Stimulated activated CD4-positive, alpha-beta T cell treated with anti-CD3 and anti-CD28 coated beads, TNF-alpha, amount 100 ng/mL, for 24 hours (primary cell): Measurements from ENCODE around the gene LARGE1.

Experiments used
- DNase-seq, 3 experiments: peaks; one replicate each; pipeline ENCODE4 v3.0.0-alpha.2; 2020; ENCODE audit warnings: low read depth in 3 of 3

The LARGE1 gene

GRCh38 chr22:33658775-33659174, 261.5 kb downstream of the LARGE1 start:
- DNase-seq, result no peak

DNA sequence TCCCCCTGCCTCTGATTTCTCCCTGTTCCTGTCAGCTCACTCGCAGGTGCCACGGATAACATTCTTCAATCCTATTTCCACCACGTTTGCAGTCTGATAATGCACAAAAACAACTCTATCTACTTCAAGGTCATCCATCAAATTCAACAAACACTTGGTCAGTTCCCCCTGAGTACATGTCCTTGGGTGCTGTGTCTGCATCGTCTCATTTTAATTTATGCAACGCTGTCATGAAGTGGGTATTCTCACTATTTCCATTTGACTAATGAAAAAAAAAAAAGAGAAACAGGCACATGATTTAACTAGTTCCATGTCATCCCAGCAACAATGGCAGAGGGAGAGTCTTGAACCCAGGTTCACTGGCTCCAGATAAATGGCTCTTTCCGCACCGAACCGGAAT, 262.6 kb downstream of the LARGE1 start:
- DNase-seq, result no peak

- no peak for DNase-seq
Observed at GRCh38 chr22:33656808-33657628, 263.3 kb downstream of the LARGE1 start.

DNA sequence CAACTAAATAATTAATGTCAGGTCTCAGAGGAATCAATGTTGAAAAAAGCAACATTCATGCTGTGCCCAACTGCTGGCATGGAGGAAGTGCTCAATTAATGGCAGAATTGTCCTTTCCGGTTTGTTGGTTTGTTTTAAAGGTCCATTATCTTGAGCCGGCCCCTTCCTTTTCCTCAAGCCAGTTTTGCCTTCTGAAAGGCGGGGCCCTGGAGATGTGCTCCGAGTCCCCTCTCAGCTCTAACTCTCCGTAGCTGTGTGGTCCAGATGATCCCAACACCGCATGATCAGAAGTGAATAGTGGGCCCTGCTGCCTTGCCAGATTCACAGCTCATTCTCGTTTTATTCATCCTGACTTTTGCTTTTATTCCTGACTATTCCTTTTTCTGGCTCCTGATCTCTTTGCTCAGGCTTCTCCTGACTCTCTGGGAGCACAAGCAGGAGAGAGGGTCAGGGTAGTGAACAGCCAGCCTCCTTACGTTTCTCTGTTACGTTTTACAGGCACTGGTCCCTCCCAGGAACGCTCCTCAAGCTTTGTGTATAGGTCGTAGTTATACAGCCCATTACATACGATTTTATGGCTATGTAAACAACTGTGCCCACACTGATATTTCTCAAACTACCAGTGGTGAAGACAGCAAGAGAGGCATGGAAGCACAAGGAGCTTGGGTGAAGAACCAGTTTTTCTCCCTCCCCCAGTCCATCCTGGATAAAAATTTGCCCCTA, 265.9 kb downstream of the LARGE1 start:
- DNase-seq, result no peak

DNA sequence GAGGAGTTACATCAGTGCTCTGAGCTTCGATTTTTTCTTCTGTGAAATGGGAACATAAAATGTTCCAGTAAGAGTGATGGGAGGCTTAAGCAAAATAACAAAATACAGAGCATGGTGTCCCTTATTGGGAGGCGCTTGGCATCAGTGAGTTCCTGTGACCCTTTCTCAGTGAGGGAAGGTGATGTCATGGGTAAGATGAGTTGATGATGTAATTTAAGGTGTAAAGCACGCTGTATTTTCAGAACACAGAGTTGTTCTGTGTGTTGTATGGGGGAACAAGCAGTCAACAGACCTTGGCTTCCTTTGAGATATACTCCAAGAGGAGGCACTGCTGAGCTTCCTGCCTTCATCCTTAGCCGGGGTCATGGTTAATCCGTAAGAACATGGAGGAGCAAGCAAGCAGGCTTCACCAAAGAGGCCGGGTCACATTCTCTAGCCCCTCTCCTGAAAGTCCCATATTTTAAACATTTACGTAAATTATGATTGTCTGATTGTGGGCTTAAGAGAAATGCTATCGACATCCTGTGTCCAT, 266.7 kb downstream of the LARGE1 start:
- DNase-seq, result no peak

GRCh38 chr22:33652615-33653014, 267.7 kb downstream of the LARGE1 start:
- no peak for DNase-seq

GRCh38 chr22:33650244-33650643, 270.0 kb downstream of the LARGE1 start:
- no peak for DNase-seq

GRCh38 chr22:33648478-33648877, 271.8 kb downstream of the LARGE1 start:
- no peak for DNase-seq

DNA sequence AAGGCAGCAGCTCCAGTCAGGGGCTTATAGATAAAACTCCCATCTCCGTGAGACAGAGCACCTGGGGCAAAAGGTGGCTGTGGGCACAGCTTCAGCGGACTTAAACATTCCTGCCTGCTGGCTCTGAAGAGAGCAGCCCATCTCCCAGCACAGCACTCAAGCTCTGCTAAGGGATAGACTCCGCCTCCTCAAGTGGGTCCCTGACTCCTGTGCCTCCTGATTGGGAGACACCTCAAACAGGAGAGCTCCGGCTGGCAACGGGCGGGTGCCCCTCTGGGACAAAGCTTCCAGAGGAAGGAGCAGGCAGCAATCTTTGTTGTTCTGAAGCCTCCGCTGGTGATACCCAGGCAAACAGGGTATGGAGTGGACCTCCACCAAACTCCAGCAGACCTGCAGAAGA, 279.4 kb downstream of the LARGE1 start:
- DNase-seq, result no peak

GRCh38 chr22:33639588-33640254, 280.6 kb downstream of the LARGE1 start:
- no peak for DNase-seq

DNA sequence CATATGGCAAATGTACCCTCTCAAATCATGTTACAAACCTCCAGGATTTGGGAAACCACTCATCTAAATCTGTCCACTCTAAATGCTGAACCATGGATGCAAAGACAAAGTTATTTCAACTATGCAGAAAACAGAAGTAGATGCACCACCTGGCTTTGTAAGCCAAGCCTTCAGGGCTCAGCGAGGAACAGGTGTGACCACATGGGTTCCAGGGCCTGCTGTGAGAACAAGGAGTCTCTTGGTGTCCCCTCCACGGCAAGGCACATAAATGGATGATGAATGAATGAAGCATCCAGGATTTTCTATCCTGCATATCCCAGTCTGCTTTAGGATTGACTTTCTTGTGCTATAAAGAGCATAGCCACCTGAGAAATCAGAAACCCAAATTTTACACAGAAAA, 284.5 kb downstream of the LARGE1 start:
- no peak for DNase-seq

- no peak for DNase-seq
Observed at GRCh38 chr22:33631777-33632176, 288.5 kb downstream of the LARGE1 start.

DNA sequence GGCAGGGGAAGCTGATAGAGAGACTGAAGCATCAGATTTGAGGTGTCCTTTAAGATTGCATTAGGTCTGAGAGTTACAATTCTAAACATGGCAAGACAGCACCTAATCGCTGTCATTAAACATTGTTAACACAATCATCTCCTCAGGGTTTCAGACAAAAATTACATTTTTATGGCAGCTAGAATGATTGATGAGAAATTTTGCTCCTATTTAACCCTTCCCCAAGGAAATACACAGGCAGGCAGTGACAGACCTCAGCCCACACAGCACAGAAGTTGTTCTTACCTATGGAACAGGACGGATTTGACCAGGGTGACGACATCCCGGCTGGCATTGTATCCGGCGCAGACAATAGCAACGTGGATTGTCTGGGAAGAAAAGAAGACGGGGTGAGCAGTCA, 294.3 kb downstream of the LARGE1 start:
- DNase-seq, result no peak

DNA sequence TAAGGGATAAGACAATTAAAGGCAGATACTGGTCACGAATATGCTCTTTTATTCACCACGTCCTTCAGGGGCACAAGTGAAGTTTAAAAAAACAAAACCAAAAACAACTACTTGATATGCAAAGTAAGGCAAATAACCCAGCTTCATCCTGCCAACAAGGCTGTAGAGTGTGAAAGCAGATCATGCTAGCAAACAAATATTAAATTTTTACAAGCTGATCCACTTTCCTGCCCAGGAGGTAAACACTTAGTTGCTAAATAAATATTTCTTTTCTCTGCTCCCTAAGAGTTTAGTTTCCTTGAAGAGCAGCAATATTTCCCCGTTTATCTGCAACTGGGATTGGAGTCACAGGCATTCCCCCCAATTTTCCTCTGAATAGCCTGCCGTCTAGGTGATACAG, 300.2 kb downstream of the LARGE1 start:
- no peak for DNase-seq

DNA sequence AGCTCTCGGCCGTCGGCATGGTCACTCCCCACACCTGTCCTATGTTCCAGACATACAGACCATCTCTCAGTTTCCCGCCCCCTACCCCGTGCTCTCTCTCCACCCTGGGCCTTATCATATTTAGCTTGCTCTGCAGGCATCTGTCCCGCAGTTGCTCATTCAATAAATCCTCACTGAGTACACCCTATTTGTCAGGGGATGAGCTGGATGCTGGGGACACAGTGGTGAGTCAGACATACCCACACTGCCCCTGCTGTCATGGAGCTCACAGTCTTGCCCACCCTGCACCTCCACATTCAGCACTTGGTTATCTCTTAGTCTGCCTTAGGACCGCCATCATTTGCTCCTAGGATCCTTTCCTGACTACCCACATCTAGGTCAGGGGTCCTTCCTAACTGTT, 313.8 kb downstream of the LARGE1 start:
- DNase-seq, result no peak

GRCh38 chr22:33605666-33606065, 314.6 kb downstream of the LARGE1 start:
- DNase-seq, result no peak

DNA sequence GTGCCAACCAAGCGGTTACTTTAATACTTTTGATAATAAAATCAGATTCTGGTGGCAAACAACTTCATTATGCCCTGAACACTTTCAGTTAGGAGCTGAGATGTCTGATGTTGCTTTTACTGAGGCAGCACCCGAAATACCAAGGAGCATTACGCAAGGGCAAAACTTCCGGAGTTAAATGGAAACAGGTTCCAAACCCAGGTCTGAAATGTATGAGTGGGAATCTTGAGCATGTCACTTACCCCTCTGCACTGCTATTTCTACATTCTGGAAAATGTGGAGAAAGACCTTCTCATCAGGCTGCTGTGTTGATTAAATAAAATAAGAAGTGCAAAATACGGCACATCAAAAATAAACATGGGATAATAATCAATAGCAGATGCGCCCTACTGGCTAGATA, 315.1 kb downstream of the LARGE1 start:
- DNase-seq, result no peak

- no peak for DNase-seq
Observed at GRCh38 chr22:33601062-33601461, 319.2 kb downstream of the LARGE1 start.

- no peak for DNase-seq
Observed at GRCh38 chr22:33600595-33600994, 319.7 kb downstream of the LARGE1 start.

- DNase-seq, result no peak
Observed at GRCh38 chr22:33600113-33600512, 320.2 kb downstream of the LARGE1 start.

- DNase-seq, result no peak
Observed at GRCh38 chr22:33599596-33599995, 320.7 kb downstream of the LARGE1 start.

GRCh38 chr22:33598821-33599220, 321.5 kb downstream of the LARGE1 start:
- DNase-seq, result no peak
